Bronchial epithelial cell (primary cell): ENCODE measurements around the gene HOATZ. TPM values are rescaled to one million over a fixed set of nuclear protein-coding genes. Genes with fewer than 3 reads are reported as not detected.

Source experiments
- DNase-seq: peaks from one replicate; pipeline ENCODE4 v3.0.0-alpha.2; 2010; ENCODE audit warnings: low read depth
- FAIRE-seq: peaks from 2 replicates; lab custom pipeline; 2011; peaks lifted over from hg19 to GRCh38; lab: Jason Lieb, UNC
- H3K27me3 ChIP-seq: 2 replicates; pipeline ENCODE4 v1.5.1; 2011; ENCODE audit warnings: low read length; ENCODE audit not compliant: control insufficient read depth, insufficient read depth
- H3K36me3 ChIP-seq: 2 replicates; pipeline ENCODE4 v1.5.1; 2011; ENCODE audit warnings: low read length; ENCODE audit not compliant: control insufficient read depth, insufficient read depth
- H3K4me3 ChIP-seq: 2 replicates; pipeline ENCODE4 v1.5.1; 2011; ENCODE audit warnings: mild to moderate bottlenecking, low read depth, low read length, control low read depth
- CTCF ChIP-seq: IDR thresholded peaks from 2 replicates; pipeline ENCODE4 v1.5.1; 2011; ENCODE audit warnings: mild to moderate bottlenecking, moderate library complexity, low read length, control low read depth, inconsistent platforms; ENCODE audit not compliant: insufficient read depth, severe bottlenecking
- total RNA-seq: library from RNA; depleted of rRNA; stranded (reverse); fragments of >200 nt; gene quantifications from 2 replicates; pipeline ENCODE4 v1.2.1, GENCODE V29; 2014

HOATZ gene
- total RNA-seq, 1 donor from 2014 or later: not detected

DNA sequence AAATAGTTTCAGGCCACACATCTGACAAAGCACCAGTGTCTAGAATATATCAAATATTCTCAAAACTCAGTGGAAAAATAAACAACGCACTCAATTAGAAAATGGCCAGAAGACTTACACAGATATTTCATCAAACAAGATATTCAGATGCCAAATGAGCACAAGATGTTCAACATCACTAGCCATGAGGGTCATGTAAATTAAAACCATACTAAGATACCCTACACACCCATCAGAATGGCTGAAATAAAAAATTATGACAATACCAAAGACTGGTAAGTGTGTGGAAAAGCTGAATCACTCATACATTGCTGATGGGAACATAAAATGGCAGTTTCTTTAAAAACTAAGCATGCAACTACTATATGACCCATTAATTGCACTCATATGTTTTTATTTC lies 24.1 kb upstream of the HOATZ start:
- Histone ChIP-seq H3K4me3 (no peak overlapping the region), H3K36me3 (no peaks in the 10 kb centered on the region), H3K27me3 (no peaks in the 10 kb centered on the region)
- TF ChIP-seq CTCF: no peak
- DNase-seq (no peak), FAIRE-seq (no peak)

DNA sequence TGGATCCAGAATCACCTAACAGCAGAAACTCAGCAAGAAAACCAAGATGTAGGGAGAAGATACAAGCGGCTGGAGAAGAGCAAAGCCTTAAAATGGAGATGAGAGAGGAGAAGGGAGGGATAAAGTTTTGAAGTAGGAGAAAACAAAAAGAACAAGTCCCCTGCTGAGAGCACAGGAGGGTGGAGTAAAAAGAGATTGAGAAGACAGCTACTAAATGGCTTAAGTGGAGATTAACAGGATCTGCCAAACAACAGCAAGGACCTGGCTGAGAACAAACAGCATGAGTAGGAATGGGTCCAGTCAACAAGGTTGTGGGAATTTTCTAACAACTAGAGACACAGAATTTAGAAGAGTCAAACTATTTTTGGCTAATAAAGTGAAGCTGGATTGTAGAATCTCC lies 20.5 kb upstream of the HOATZ start:
- no peak overlapping the region for H3K4me3 ChIP-seq
- DNase-seq (no peak), FAIRE-seq (no peak)
- no peaks in the 10 kb centered on the region for H3K36me3 ChIP-seq
- TF ChIP-seq CTCF: no peak
- no peaks in the 10 kb centered on the region for H3K27me3 ChIP-seq

- no peak for FAIRE-seq
- DNase-seq: no peak
- no peaks in the 10 kb centered on the region for H3K36me3 ChIP-seq
- no peak for TF ChIP-seq CTCF
- no peaks in the 10 kb centered on the region for H3K27me3 ChIP-seq
- H3K4me3 ChIP-seq: no peak overlapping the region
Measured at GRCh38 chr11:111499483-111499882, 15.1 kb upstream of the HOATZ start.

DNA sequence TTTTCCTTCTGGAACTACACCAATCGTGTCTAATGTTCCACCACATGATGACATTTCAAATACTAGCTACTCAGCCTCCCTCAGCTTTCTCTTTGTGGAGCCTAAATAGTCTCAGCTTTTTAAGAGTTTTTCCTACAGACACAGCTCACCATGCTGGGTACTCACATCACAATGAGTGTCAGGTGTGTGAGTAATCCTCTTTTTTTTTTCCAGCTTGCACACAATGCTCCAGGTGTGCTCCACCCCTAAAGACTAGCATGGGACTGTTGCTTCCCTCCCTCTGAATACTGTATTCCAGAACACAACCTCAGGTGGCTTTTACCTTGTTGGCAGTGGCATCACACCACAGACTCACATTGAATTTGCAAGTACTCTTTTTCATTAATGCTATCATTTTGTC lies 14.1 kb upstream of the HOATZ start:
- no peak for TF ChIP-seq CTCF
- peak; percentile 79 for DNase-seq
- Histone ChIP-seq H3K36me3 (no peaks in the 10 kb centered on the region), H3K4me3 (no peak overlapping the region), H3K27me3 (no peaks in the 10 kb centered on the region)
- no peak for FAIRE-seq

DNA sequence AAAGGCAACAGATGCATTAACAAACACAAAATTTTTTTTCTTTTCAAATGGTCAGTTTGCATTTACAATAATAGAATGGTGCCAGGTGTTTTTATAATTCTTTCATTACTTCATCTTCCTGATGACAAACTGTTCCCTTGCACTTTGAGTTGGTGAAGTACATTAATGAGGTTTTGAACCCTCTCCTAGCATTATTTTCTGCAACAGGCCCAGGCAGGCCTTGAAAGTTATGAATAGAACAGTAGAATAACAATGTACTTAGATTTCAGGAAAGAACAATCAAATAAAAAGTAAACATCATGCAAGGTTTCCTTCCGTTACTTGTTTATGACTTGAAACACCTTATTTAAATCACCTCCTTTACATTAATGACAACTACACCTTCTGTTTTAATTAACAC lies 12.0 kb upstream of the HOATZ start:
- Histone ChIP-seq H3K4me3 (no peak overlapping the region), H3K36me3 (no peaks in the 10 kb centered on the region), H3K27me3 (no peaks in the 10 kb centered on the region)
- DNase-seq (peak; percentile 76), FAIRE-seq (no peak)
- TF ChIP-seq CTCF: no peak

DNA sequence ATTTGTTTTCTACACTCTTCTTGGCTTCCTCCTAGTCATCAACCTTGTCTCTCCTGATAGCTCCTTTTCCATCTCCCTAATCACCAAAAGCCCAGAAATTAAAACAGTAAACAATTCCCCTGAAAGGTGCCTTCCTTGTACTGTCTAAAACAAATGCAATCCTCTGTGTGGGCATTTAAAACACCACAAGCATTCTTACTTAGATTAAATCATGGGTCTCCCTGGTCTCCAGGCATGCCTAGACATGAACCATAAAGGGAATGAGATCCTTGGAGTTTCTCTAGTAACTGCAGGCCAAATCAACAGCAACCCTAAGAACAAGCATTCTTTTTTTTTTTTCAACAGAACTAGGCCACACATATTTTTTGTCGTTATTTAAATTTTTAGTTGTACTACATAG lies 4.3 kb upstream of the HOATZ start:
- no peaks in the 10 kb centered on the region for H3K27me3 ChIP-seq
- FAIRE-seq: peak; percentile 7
- H3K4me3 ChIP-seq: no peak overlapping the region
- H3K36me3 ChIP-seq: no peaks in the 10 kb centered on the region
- TF ChIP-seq CTCF: no peak
- peak; percentile 97 for DNase-seq
